WTC11 (cell line): ENCODE measurements around the gene RCE1. TPM values are rescaled to one million over a fixed set of nuclear protein-coding genes. Genes with fewer than 3 reads are reported as not detected.

ENCODE experiments used
- ATAC-seq: fragments of 200-7000 bp; cut with Tn5 transposase; 2 replicates; pipeline ENCODE4 v1.10.0; 2021; ENCODE audit warnings: mild to moderate bottlenecking, moderate library complexity
- CTCF ChIA-PET: fragments of 300-600 bp; sonication (Branson Sonifier 250); formaldehyde crosslinking; loops from one replicate; lab custom pipeline; 2021; ENCODE audit warnings: antibody characterized with exemption; lab: Charles Lee
- POLR2A ChIA-PET: fragments of 350-600 bp; sonication (Branson Sonifier 250); formaldehyde crosslinking; loops from one replicate; lab custom pipeline; 2021; ENCODE audit warnings: antibody characterized with exemption; lab: Charles Lee
- DNase-seq: peaks from one replicate; pipeline ENCODE4 v3.0.0; 2021; ENCODE audit warnings: low spot score
- H3K27ac Mint-ChIP-seq: 2 replicates; pipeline ENCODE4 v1.8.0; 2021; ENCODE audit warnings: mixed read lengths
- H3K27me3 Mint-ChIP-seq: 2 replicates; pipeline ENCODE4 v1.8.0; 2021; ENCODE audit warnings: low read depth, mild to moderate bottlenecking, moderate library complexity, mixed read lengths
- H3K36me3 Mint-ChIP-seq: 2 replicates; pipeline ENCODE4 v1.8.0; 2021; ENCODE audit warnings: mixed read lengths
- H3K4me1 Mint-ChIP-seq: 2 replicates; pipeline ENCODE4 v1.8.0; 2022; ENCODE audit warnings: mixed read lengths
- H3K4me3 Mint-ChIP-seq: 2 replicates; pipeline ENCODE4 v1.8.0; 2021; ENCODE audit warnings: mild to moderate bottlenecking, moderate library complexity, mixed read lengths
- H3K9me3 Mint-ChIP-seq: 2 replicates; pipeline ENCODE4 v1.8.0; 2021; ENCODE audit warnings: mixed read lengths
- CBFB ChIP-seq: sonication (generic); formaldehyde crosslinking; IDR thresholded peaks from 2 replicates; pipeline ENCODE4 v1.8.1; 2022; ENCODE audit warnings: mild to moderate bottlenecking, low read depth, missing genetic modification reagents
- ETV6 ChIP-seq: sonication (generic); formaldehyde crosslinking; IDR thresholded peaks from 2 replicates; pipeline ENCODE4 v1.8.1; 2022; ENCODE audit warnings: mild to moderate bottlenecking, missing genetic modification reagents
- FOXP1 ChIP-seq: sonication (generic); formaldehyde crosslinking; IDR thresholded peaks from 2 replicates; pipeline ENCODE4 v1.8.0; 2022; ENCODE audit warnings: missing genetic modification reagents, mild to moderate bottlenecking, moderate library complexity, borderline replicate concordance
- GABPB1 ChIP-seq: sonication (generic); formaldehyde crosslinking; IDR thresholded peaks from 2 replicates; pipeline ENCODE4 v1.8.1; 2023; ENCODE audit warnings: mild to moderate bottlenecking, missing genetic modification reagents
- HMGA2 ChIP-seq: fragments of 250-450 bp; sonication (Bioruptor Pico); IDR thresholded peaks from 2 replicates; pipeline ENCODE4 v1.4.0; 2021; ENCODE audit warnings: mild to moderate bottlenecking, moderate library complexity
- JUN ChIP-seq: sonication (generic); formaldehyde crosslinking; IDR thresholded peaks from 2 replicates; pipeline ENCODE4 v1.8.0; 2023; ENCODE audit warnings: mild to moderate bottlenecking, missing genetic modification reagents
- MXD4 ChIP-seq: fragments of 250-450 bp; sonication (Bioruptor Pico); IDR thresholded peaks from 2 replicates; pipeline ENCODE4 v1.8.0; 2021; ENCODE audit warnings: mild to moderate bottlenecking, moderate library complexity, borderline replicate concordance
- NFATC4 ChIP-seq: fragments of 250-450 bp; sonication (Bioruptor Pico); IDR thresholded peaks from 2 replicates; pipeline ENCODE4 v1.9.0; 2021; ENCODE audit warnings: mild to moderate bottlenecking
- SMAD3 ChIP-seq: sonication (generic); formaldehyde crosslinking; IDR thresholded peaks from 2 replicates; pipeline ENCODE4 v1.8.0; 2022; ENCODE audit warnings: missing genetic modification reagents, mild to moderate bottlenecking, borderline replicate concordance
- SOX15 ChIP-seq: fragments of 250-450 bp; sonication (Bioruptor Pico); IDR thresholded peaks from 2 replicates; pipeline ENCODE4 v1.9.0; 2021; ENCODE audit warnings: mild to moderate bottlenecking
- SP1 ChIP-seq: sonication (generic); formaldehyde crosslinking; conservative IDR thresholded peaks from 2 replicates; pipeline ENCODE4 v1.8.1; 2022; ENCODE audit warnings: missing genetic modification reagents
- TCF7 ChIP-seq: sonication (generic); formaldehyde crosslinking; IDR thresholded peaks from 2 replicates; pipeline ENCODE4 v1.8.0; 2022; ENCODE audit warnings: mild to moderate bottlenecking, low read depth, missing genetic modification reagents, moderate library complexity
- TEAD4 ChIP-seq: sonication (generic); formaldehyde crosslinking; IDR thresholded peaks from 2 replicates; pipeline ENCODE4 v1.8.0; 2022; ENCODE audit warnings: mild to moderate bottlenecking, missing genetic modification reagents
- ZBTB21 ChIP-seq: sonication (generic); formaldehyde crosslinking; IDR thresholded peaks from 2 replicates; pipeline ENCODE4 v1.8.1; 2023; ENCODE audit warnings: mild to moderate bottlenecking, missing genetic modification reagents, borderline replicate concordance
- ZNF121 ChIP-seq: sonication (generic); formaldehyde crosslinking; IDR thresholded peaks from 2 replicates; pipeline ENCODE4 v1.8.0; 2023; ENCODE audit warnings: missing genetic modification reagents
- ZNF138 ChIP-seq: sonication (generic); formaldehyde crosslinking; conservative IDR thresholded peaks from 2 replicates; pipeline ENCODE4 v1.8.1; 2022; ENCODE audit warnings: mild to moderate bottlenecking, moderate library complexity, missing genetic modification reagents
- ZNF219 ChIP-seq: sonication (generic); formaldehyde crosslinking; IDR thresholded peaks from 2 replicates; pipeline ENCODE4 v1.8.0; 2023; ENCODE audit warnings: missing genetic modification reagents, mild to moderate bottlenecking, borderline replicate concordance
- total RNA-seq: library from RNA; stranded (reverse); gene quantifications from 3 replicates; pipeline ENCODE4 v1.2.3, GENCODE V29; 2021
- TF ChIP-seq, protein P1 (sequence below): sonication (generic); formaldehyde crosslinking; IDR thresholded peaks from 2 replicates; pipeline ENCODE4 v1.8.0; 2022; ENCODE audit warnings: mild to moderate bottlenecking, missing genetic modification reagents
- TF ChIP-seq, protein P2 (sequence below): sonication (generic); formaldehyde crosslinking; conservative IDR thresholded peaks from 2 replicates; pipeline ENCODE4 v1.8.1; 2023; ENCODE audit warnings: mild to moderate bottlenecking, low read depth, missing genetic modification reagents, moderate library complexity
- TF ChIP-seq, protein P3 (sequence below): fragments of 200-600 bp; IDR thresholded peaks from 2 replicates; pipeline ENCODE4 v1.8.0; 2022; ENCODE audit warnings: antibody characterized with exemption
- TF ChIP-seq, protein P4 (sequence below): sonication (generic); formaldehyde crosslinking; IDR thresholded peaks from 2 replicates; pipeline ENCODE4 v1.8.0; 2022; ENCODE audit warnings: mild to moderate bottlenecking, missing genetic modification reagents
- TF ChIP-seq, protein P5 (sequence below): fragments of 250-450 bp; sonication (Bioruptor Pico); IDR thresholded peaks from 2 replicates; pipeline ENCODE4 v1.9.0; 2021; ENCODE audit warnings: mild to moderate bottlenecking
- TF ChIP-seq, protein P6 (sequence below): sonication (generic); formaldehyde crosslinking; IDR thresholded peaks from 2 replicates; pipeline ENCODE4 v1.8.1; 2022; ENCODE audit warnings: missing genetic modification reagents, borderline replicate concordance

The RCE1 gene
- total RNA-seq, 1 experiment from 2014 or later = 34.6 TPM

DNA sequence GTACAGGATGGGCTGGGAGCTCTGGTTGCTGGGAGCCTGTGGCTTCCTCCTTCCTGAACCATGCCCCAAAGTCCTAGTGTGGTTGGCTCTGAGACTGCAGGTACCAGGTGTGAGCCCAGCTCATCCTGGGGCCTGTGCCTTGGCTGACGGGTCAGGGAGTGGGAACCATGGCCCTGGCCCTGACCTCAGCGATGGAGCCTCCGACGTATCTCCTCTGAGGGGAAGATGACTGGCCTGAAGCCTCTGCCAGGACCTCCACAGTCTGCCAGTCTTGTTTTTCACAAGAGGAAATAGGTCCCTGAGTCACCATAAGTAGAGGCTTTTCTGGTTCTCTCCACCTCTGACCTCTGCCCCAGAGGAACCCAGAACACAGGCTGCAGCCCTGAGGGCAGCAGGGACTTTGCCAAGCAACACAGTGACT lies 3.4 kb downstream of the RCE1 start:
- no peak for DNase-seq
- Mint-ChIP-seq H3K4me3 (no peak overlapping the region), H3K4me1 (peaks cover 20% of the 10 kb centered on the region), H3K27me3 (no peaks in the 10 kb centered on the region), H3K36me3 (peaks cover 13% of the 10 kb centered on the region), H3K27ac (no peak overlapping the region; the same call in 1 of the 2 replicates), H3K9me3 (no peaks in the 10 kb centered on the region)
- CTCF ChIA-PET = interaction anchor here (1.1 to 1.2 kb wide), 2 partner anchors 129 to 300 kb away, joined by 3 read pairs; partner anchors contain the start of gene ACTN3
- ATAC-seq = no peak
- POLR2A ChIA-PET = interaction anchor here (2.2 kb wide), 1 partner anchor 9 kb away, joined by 5 read pairs; no protein-coding TSS in a partner anchor
- TF ChIP-seq HMGA2 (CRISPR knock-in tag) (no peak), SP1 (no peak), FOXP1 (CRISPR knock-in tag) (no peak), JUN (CRISPR knock-in tag) (no peak), ZNF219 (no peak), ZNF121 (CRISPR knock-in tag) (no peak)
- TF ChIP-seq, protein P1, sequence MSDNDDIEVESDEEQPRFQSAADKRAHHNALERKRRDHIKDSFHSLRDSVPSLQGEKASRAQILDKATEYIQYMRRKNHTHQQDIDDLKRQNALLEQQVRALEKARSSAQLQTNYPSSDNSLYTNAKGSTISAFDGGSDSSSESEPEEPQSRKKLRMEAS (CRISPR knock-in tag) = no peak
- TF ChIP-seq, protein P2, sequence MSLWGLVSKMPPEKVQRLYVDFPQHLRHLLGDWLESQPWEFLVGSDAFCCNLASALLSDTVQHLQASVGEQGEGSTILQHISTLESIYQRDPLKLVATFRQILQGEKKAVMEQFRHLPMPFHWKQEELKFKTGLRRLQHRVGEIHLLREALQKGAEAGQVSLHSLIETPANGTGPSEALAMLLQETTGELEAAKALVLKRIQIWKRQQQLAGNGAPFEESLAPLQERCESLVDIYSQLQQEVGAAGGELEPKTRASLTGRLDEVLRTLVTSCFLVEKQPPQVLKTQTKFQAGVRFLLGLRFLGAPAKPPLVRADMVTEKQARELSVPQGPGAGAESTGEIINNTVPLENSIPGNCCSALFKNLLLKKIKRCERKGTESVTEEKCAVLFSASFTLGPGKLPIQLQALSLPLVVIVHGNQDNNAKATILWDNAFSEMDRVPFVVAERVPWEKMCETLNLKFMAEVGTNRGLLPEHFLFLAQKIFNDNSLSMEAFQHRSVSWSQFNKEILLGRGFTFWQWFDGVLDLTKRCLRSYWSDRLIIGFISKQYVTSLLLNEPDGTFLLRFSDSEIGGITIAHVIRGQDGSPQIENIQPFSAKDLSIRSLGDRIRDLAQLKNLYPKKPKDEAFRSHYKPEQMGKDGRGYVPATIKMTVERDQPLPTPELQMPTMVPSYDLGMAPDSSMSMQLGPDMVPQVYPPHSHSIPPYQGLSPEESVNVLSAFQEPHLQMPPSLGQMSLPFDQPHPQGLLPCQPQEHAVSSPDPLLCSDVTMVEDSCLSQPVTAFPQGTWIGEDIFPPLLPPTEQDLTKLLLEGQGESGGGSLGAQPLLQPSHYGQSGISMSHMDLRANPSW (CRISPR knock-in tag) = no peak
- TF ChIP-seq, protein P3, sequence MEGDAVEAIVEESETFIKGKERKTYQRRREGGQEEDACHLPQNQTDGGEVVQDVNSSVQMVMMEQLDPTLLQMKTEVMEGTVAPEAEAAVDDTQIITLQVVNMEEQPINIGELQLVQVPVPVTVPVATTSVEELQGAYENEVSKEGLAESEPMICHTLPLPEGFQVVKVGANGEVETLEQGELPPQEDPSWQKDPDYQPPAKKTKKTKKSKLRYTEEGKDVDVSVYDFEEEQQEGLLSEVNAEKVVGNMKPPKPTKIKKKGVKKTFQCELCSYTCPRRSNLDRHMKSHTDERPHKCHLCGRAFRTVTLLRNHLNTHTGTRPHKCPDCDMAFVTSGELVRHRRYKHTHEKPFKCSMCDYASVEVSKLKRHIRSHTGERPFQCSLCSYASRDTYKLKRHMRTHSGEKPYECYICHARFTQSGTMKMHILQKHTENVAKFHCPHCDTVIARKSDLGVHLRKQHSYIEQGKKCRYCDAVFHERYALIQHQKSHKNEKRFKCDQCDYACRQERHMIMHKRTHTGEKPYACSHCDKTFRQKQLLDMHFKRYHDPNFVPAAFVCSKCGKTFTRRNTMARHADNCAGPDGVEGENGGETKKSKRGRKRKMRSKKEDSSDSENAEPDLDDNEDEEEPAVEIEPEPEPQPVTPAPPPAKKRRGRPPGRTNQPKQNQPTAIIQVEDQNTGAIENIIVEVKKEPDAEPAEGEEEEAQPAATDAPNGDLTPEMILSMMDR = no peak

DNA sequence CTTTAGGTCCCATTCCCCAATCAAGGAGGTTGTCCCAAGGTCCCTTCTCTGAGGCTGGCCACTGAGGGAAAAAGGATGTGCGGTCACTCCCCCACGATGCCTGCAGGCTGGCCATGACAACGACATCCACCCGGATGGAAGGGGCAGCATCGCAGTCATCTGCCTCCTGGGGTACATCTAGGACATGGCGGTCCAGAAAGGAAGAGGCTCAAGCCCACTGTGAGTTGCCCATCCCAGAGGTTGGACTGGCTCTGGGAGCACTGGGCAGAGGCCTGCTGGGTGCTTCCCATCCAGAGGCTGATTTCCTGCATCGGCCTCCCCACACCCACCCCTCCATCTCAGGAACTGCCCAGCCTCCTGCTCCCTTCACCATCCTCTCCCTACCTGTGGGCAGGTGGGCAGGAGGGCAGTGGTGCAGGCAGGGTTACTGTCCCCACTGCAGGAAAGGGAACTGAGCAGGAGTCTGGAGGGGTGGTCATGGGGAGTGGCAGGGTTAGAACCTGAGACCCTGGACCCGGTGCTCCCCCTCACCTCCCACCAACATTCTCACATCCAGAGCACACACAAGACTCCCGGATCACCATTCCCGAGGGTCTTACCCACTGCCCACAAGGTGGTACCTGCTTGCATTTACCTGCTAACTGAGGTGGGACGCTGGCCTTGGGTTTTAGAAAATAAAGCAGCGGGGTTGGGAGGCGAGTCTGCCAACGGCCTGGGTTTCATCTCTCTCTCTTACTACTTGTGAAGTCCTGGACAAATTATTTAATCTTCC lies 4.4 kb downstream of the RCE1 start:
- Mint-ChIP-seq H3K36me3 (peaks cover 13% of the 10 kb centered on the region), H3K27ac (no peak overlapping the region), H3K4me1 (peaks cover 18% of the 10 kb centered on the region), H3K9me3 (no peaks in the 10 kb centered on the region), H3K4me3 (no peak overlapping the region), H3K27me3 (no peaks in the 10 kb centered on the region)
- no peak for ATAC-seq
- CTCF ChIA-PET = no interaction called here
- no peak for DNase-seq
- POLR2A ChIA-PET = no interaction called here
- TF ChIP-seq SMAD3 = no peak
- TF ChIP-seq NFATC4 (CRISPR knock-in tag) = no peak
- TF ChIP-seq, protein P4, sequence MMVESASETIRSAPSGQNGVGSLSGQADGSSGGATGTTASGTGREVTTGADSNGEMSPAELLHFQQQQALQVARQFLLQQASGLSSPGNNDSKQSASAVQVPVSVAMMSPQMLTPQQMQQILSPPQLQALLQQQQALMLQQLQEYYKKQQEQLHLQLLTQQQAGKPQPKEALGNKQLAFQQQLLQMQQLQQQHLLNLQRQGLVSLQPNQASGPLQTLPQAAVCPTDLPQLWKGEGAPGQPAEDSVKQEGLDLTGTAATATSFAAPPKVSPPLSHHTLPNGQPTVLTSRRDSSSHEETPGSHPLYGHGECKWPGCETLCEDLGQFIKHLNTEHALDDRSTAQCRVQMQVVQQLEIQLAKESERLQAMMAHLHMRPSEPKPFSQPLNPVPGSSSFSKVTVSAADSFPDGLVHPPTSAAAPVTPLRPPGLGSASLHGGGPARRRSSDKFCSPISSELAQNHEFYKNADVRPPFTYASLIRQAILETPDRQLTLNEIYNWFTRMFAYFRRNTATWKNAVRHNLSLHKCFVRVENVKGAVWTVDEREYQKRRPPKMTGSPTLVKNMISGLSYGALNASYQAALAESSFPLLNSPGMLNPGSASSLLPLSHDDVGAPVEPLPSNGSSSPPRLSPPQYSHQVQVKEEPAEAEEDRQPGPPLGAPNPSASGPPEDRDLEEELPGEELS = no peak
- TF ChIP-seq, protein P5, sequence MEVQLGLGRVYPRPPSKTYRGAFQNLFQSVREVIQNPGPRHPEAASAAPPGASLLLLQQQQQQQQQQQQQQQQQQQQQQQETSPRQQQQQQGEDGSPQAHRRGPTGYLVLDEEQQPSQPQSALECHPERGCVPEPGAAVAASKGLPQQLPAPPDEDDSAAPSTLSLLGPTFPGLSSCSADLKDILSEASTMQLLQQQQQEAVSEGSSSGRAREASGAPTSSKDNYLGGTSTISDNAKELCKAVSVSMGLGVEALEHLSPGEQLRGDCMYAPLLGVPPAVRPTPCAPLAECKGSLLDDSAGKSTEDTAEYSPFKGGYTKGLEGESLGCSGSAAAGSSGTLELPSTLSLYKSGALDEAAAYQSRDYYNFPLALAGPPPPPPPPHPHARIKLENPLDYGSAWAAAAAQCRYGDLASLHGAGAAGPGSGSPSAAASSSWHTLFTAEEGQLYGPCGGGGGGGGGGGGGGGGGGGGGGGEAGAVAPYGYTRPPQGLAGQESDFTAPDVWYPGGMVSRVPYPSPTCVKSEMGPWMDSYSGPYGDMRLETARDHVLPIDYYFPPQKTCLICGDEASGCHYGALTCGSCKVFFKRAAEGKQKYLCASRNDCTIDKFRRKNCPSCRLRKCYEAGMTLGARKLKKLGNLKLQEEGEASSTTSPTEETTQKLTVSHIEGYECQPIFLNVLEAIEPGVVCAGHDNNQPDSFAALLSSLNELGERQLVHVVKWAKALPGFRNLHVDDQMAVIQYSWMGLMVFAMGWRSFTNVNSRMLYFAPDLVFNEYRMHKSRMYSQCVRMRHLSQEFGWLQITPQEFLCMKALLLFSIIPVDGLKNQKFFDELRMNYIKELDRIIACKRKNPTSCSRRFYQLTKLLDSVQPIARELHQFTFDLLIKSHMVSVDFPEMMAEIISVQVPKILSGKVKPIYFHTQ = no peak
- TF ChIP-seq TCF7 (CRISPR knock-in tag) = no peak
- TF ChIP-seq ZBTB21 (CRISPR knock-in tag) = no peak
- TF ChIP-seq GABPB1 (CRISPR knock-in tag) = no peak
- TF ChIP-seq ZNF138 (CRISPR knock-in tag) = no peak
- TF ChIP-seq CBFB (CRISPR knock-in tag) = no peak
- no peak for TF ChIP-seq SP1
- TF ChIP-seq ETV6 (CRISPR knock-in tag) = no peak
- no peak for TF ChIP-seq MXD4 (CRISPR knock-in tag)
- no peak for TF ChIP-seq SOX15 (CRISPR knock-in tag)
- TF ChIP-seq, protein P6, sequence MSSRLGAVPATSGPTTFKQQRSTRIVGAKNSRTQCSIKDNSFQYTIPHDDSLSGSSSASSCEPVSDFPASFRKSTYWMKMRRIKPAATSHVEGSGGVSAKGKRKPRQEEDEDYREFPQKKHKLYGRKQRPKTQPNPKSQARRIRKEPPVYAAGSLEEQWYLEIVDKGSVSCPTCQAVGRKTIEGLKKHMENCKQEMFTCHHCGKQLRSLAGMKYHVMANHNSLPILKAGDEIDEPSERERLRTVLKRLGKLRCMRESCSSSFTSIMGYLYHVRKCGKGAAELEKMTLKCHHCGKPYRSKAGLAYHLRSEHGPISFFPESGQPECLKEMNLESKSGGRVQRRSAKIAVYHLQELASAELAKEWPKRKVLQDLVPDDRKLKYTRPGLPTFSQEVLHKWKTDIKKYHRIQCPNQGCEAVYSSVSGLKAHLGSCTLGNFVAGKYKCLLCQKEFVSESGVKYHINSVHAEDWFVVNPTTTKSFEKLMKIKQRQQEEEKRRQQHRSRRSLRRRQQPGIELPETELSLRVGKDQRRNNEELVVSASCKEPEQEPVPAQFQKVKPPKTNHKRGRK = no peak
- TF ChIP-seq TEAD4 (CRISPR knock-in tag) = no peak
